ENCODE data around the gene WDR86. TPM values are rescaled to one million over a fixed set of nuclear protein-coding genes. Genes with fewer than 3 reads are reported as not detected.

Gene WDR86
- total and polyA plus RNA-seq, 2 of the 4 experiments (the other 2 are of a cell fraction) = not detected

DNA sequence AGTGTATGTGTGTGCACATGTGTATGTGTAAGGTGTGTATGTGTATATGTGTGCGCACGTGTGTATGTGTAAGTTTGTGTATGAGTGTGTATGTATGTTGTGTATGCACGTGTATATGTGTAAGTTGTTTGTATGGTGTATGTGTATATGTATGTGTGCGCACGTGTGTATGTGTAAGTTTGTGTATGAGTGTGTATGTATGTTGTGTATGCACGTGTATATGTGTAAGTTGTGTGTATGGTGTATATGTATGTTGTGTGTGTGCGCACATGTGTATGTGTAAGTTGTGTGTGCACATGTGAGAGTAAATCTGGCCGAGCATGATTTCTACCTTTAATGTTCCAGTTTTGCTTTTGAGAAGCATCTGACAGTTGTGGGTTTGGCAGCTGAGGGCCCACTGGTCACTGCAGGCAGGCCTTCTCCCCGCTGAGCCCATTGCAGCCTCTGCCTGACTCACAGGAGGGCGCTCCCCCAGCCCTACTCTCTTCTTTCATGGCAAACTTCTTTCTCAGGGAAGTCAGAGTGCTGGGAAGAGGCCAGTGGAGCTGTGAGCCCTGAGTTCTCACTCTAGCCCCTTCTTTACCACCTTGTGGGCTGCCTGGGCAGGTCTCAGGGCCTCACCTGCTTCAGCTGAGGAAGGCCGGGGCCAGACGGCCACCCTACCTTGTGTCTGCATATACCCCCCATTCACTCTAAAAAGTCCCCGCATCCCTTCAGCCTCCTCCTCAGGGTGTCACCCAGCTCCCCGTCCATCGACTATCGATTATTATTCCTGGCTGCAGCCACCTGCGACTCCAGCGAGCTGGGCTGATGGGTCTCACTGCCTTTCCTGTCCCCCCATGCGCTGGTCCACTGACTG lies 11.2 kb downstream of the WDR86 start (continued):
- TF ChIP-seq, protein P1, sequence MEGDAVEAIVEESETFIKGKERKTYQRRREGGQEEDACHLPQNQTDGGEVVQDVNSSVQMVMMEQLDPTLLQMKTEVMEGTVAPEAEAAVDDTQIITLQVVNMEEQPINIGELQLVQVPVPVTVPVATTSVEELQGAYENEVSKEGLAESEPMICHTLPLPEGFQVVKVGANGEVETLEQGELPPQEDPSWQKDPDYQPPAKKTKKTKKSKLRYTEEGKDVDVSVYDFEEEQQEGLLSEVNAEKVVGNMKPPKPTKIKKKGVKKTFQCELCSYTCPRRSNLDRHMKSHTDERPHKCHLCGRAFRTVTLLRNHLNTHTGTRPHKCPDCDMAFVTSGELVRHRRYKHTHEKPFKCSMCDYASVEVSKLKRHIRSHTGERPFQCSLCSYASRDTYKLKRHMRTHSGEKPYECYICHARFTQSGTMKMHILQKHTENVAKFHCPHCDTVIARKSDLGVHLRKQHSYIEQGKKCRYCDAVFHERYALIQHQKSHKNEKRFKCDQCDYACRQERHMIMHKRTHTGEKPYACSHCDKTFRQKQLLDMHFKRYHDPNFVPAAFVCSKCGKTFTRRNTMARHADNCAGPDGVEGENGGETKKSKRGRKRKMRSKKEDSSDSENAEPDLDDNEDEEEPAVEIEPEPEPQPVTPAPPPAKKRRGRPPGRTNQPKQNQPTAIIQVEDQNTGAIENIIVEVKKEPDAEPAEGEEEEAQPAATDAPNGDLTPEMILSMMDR (conservative IDR thresholded peaks at IDR 0.05; ENCODE audit: low read depth, low read length) = no peak

DNA sequence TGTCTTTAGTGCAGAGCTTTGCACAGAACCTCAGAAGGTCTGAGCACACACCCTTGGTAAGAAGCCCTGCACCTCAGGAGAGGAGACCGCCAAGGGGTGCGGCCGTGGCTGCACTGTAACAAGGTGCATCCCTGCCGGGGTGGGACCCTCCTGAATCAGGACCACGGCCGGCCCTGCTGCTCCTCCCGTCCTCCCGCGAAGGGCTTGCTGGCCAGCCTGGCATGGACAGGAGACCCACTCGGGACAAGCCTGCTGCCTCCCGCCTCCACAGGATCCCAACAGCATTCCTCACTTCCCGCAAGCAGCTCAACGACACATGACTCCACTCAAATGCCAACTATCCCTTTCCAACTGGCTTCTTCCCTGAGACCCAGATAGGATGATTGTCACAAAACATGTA lies 12.8 kb downstream of the WDR86 start:
- dilution Hi-C loops (cut with HindIII; ENCODE audit: low sequenced_read_pairs, unreplicated experiment) = no loop called here
- no peak overlapping the region for H2BK120ac ChIP-seq (ENCODE audit: low read depth, low read length)
- H3K4me2 ChIP-seq (ENCODE audit: low read depth, low read length) = no peak overlapping the region
- H3K9me1 ChIP-seq (ENCODE audit: insufficient read depth, low read length) = no peaks in the 10 kb centered on the region
- H2AFZ ChIP-seq (replicated peaks; ENCODE audit: low read length, poor library complexity) = no peak overlapping the region
- in situ Hi-C loops (cut with MboI; ENCODE audit: low sequenced_read_pairs) = no loop called here
- intact Hi-C loops (cut with micrococcal nuclease) = no loop called here
- no peak overlapping the region for H2BK5ac ChIP-seq (ENCODE audit: low read depth, low read length, poor library complexity, severe bottlenecking)
- no peak overlapping the region for H2BK20ac ChIP-seq (ENCODE audit: low read depth, low read length)
- H4K8ac ChIP-seq (ENCODE audit: low read depth in 2 of 2, low read length in 2 of 2) = no peak overlapping the region
- no peak overlapping the region for H3K23ac ChIP-seq (ENCODE audit: low read depth, low read length)
- H3K9me3 ChIP-seq (ENCODE audit: control insufficient read depth, insufficient read depth, low read length) = no peaks in the 10 kb centered on the region
- H3K79me1 ChIP-seq (ENCODE audit: low read depth in 1 of 2, low read length in 2 of 2) = no peaks in the 10 kb centered on the region
- ATAC-seq (ENCODE audit: low read depth) (no peak), DNase-seq (no peak)
- H4K5ac ChIP-seq (ENCODE audit: low read depth, low read length) = no peak overlapping the region
- no TSS peak for BruUV-seq (replicated peaks)
- no peaks in the 10 kb centered on the region for H3K4me1 ChIP-seq (ENCODE audit: control insufficient read depth, insufficient read depth, low read length)
- H3K36me3 ChIP-seq (ENCODE audit: control insufficient read depth, insufficient read depth, low read length) = no peaks in the 10 kb centered on the region
- no peak overlapping the region for H3K14ac ChIP-seq (replicated peaks; ENCODE audit: low read depth, low read length)
- TF ChIP-seq POLR2A (IDR thresholded peaks at IDR 0.05; ENCODE audit: low read depth, low read length) (no peak), NFE2L2 (IDR thresholded peaks at IDR 0.05; ENCODE audit: low read depth, low read length) (no peak), SMC3 (IDR thresholded peaks at IDR 0.05; ENCODE audit: low read depth, low read length) (no peak), RCOR1 (IDR thresholded peaks at IDR 0.05; ENCODE audit: insufficient replicate concordance, low read length) (no peak), BHLHE40 (IDR thresholded peaks at IDR 0.05; ENCODE audit: low read depth, low read length) (no peak), FOS (IDR thresholded peaks at IDR 0.05; ENCODE audit: low read depth, low read length) (no peak)
- peaks cover 16% of the 10 kb centered on the region for H3K27me3 ChIP-seq (ENCODE audit: control insufficient read depth, insufficient read depth, low read length)
- no peak overlapping the region for H3K4ac ChIP-seq (ENCODE audit: low read depth, low read length)
- ChIA-PET POLR2A (ENCODE audit: unreplicated experiment) (no interaction called here), CTCF (no interaction called here)
- no peak overlapping the region for H2AK5ac ChIP-seq (ENCODE audit: low read depth, low read length)
- no peak overlapping the region for H3K56ac ChIP-seq (ENCODE audit: extremely low read depth, insufficient read depth, low read length)
- H3K9ac ChIP-seq (ENCODE audit: low read depth, low read length) = no peak overlapping the region
- no peak overlapping the region for H2AK9ac ChIP-seq (replicated peaks; ENCODE audit: low read depth, low read length, poor library complexity)
- H3K27ac ChIP-seq (ENCODE audit: insufficient read depth, low read length) = no peak overlapping the region
- H3K18ac ChIP-seq (ENCODE audit: low read depth, low read length) = no peak overlapping the region
- no peaks in the 10 kb centered on the region for H4K20me1 ChIP-seq (ENCODE audit: insufficient read depth, low read length)
- no peak overlapping the region for H2BK15ac ChIP-seq (ENCODE audit: low read depth, low read length)
- WGBS, 2 experiments (ENCODE audit: extremely low coverage in 2 of 2, insufficient read length in 1 of 2) = 92% methylated on average over 7 of the region's 13 CpGs; no CpG with 5 or more reads in 1 of the 2 experiments
- no peak overlapping the region for H3K4me3 ChIP-seq (ENCODE audit: insufficient read depth, low read depth, low read length)
- H4K91ac ChIP-seq (ENCODE audit: insufficient read depth, low read depth, low read length) = no peak overlapping the region
